ENCODE results near the gene GPRIN1.
A peak's percentile ranks its signal among the peaks of the same experiment; 100 is the strongest.
"Not testable (repeated sequence)": the region's sequence is repeated elsewhere in the genome, so short reads cannot be mapped to it uniquely, and the experiment has no call there.

GPRIN1 gene

GRCh38 chr5:176621661-176622079 lies 11.7 kb upstream of the GPRIN1 start:
- no peak for DNase-seq

DNA sequence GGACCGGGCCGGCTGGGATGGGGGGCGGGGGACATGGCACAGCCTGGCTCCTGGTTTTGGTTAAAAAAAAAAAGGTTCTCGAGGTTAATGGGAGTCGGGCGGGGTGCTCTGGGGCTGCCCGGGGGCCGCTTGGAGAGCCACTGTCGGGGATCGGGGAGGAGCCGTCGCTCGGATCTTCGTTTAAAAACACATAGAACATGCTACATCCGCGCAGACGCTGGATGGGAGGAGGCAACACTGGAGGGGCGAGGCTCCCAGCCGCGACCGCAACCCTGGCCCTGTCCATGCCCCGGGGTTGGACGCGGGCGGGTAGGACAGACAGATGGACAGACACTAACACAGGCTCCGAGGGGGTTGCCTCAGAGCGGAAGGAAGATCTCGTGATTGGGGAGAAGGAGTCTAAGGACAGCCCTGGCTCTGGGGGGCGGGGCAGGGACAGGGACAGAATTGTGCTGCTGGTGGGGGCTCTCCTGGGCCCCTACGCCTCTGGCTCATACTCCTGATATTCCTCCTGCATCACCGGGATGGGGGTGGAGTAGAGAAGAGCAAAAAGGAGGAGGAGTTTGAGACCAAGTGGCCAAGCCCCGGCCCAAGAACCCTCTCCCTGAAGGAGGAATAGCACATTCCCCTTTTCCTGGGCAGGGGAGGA lies 10.5 kb upstream of the GPRIN1 start:
- peak; percentile 41 for DNase-seq

DNA sequence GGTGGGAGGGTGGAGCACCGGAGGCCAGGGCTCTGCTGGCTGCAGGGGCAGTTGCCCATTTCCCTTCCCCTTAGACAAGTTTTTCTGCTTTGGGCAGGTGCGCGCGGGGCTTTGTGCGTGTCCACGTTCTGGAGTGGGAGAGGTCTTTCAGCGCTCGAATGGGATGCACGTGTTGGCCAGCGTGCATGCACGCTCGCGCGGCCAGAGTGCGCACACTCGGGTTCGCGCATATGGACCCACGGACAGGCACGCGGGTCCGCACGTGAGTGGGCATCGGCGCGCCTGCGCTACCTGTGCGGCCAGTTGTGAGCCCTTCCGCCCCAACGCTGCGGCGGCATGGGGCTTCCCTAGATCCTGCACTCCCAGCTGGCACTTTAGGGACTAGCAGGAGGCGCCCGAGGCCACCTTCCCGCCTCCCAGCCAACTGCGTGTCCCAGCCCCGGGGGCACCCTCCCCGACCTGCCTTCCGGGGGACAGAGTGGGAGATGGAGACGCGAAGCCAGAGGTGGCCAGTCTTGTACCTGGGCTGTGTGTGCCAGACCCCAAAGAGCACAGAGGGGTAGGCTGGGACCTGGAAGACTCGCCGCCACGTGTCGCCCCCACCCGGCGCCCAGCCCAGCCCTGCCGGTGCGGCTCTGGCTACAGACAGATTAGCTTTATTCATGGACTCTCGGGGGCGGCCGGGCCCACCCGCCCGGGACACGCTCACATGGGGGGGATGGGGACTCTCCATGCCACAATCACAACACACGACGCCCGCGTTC lies 9.8 kb upstream of the GPRIN1 start:
- no peak for DNase-seq

DNA sequence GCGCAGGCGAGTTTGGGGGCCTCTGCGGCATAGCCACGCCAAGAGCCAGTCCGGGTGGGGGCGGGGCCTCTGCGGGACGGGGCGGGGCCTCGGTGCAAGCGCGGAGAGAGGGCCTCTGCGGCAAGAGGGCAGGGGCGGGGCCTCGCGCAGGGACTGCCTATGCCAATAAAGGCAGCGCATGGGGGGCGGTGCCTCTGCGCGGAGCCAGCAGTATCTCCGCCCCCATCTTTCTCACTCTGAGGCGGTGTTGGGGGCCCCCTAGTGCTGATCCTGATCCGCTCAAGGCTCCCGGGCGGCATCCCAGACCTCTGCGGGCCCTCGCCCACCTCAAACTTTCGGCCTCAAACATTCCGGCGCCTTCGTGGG lies 9.2 kb upstream of the GPRIN1 start:
- peak; percentile 56 for DNase-seq

DNA sequence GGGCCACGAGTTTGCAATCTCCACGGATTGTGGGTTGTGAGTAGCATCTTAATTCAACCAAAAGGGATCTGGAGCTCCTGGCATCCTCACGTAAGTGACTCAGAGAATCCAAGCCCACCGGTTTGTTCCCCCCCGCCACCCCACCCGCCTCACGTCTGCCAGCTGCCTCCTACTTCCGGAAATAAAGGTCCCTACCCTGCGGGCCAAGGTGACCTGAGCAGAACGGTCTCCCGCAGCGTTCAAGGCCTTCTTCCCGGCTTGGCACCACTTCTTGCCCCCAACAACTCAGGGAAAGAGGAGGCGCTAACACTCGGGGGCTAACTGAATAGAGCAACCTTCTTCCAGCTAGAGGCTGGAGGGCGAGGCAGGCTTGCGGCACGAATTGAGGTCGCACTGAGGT lies 8.8 kb upstream of the GPRIN1 start:
- DNase-seq: no peak

DNA sequence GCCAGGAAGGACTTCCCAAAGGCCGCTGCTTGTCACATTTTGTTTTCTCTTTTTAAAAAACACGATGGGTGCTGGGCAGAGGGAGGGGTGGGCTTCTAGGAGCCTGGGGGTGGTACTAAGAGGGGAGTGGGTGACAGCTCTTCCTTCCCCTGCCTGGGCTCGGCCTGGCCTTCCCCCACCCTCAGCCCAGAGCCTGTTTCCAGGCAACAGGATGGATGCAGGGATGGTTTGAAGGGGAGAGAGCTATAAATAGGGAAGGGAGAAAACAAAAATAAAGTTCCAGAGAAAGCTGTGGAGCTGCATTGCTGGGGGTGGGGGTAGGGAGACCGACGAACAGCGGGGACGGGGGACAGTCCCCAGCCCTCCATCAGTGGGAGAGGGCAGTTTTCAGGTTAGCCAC lies 6.6 kb upstream of the GPRIN1 start:
- DNase-seq: no peak

DNA sequence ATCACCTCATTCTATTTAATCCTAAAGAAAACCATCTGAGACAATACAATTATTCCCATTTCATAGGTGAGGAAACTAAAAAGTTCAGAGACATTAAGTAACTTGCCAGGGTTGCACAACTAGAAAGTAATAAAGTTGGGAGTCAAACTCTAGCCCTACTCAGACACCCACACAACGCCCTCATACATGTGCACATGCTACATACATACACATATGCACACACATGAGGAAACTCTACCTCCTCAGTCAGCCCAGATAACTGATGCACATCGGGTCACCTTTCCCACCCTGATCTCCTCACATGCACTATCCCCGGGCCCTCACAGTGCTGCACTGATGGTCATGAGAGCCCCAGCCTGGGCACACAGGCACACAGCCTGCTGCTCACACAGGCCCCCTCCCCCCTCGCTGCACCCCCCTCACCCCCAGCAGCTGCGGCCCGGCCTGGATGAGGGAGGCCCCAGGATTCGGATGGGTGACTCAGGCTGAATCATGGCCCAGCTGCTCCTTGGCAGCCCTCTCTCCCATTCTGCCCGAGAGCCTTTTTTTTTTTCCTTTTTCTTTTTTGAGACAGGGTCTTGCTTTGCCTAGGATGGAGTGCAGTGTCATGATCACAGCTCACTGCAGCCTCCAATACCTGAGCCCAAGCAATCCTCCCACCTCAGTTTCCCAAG lies 5.0 kb upstream of the GPRIN1 start:
- no peak for DNase-seq

GRCh38 chr5:176612855-176613254 lies 2.9 kb upstream of the GPRIN1 start:
- no peak for DNase-seq

DNA sequence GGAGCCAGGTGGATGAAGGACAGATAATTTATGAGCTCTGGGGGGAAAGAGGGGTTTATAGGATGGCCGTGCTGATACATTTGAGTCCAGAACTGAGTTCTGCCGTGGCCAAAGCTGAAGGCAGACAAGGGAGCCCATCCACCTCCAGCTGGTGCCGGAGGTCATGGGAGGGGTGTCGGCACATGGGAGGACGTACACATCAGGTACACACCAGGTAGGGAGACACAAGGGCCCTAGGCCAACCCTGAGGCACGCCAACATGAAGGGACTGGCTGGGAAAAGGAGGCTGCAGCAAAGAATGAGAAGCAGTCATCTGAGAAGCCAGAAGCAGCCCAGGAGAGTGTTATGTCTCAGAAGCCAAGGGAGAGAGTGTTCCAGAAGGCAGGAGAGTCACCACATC lies 2.1 kb upstream of the GPRIN1 start:
- no peak for DNase-seq

DNA sequence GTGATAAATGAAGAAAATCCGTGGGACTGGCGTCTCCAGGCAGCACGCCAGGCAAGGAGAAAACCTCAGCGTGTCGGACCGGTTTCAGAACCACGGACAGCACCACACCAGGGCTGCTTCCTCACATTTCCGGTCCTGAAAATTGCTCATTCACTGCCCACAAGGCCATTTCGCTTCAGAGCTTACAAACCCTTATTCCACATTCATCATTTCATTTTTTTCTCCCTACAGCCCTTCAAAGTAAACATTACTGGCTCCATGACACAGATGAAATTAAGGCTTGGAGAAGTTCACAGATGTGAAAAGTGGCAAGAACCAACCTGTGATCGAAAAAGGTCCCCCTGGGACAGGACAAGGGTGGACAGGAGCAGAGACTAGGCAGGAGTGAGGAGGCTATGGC lies 1.5 kb upstream of the GPRIN1 start:
- peak; percentile 65 for DNase-seq

GRCh38 chr5:176610435-176610773 lies 448 bp upstream of the GPRIN1 start:
- DNase-seq: no peak

- DNase-seq: no peak
Observed at GRCh38 chr5:176608937-176609723, 826 bp downstream of the GPRIN1 start.

DNA sequence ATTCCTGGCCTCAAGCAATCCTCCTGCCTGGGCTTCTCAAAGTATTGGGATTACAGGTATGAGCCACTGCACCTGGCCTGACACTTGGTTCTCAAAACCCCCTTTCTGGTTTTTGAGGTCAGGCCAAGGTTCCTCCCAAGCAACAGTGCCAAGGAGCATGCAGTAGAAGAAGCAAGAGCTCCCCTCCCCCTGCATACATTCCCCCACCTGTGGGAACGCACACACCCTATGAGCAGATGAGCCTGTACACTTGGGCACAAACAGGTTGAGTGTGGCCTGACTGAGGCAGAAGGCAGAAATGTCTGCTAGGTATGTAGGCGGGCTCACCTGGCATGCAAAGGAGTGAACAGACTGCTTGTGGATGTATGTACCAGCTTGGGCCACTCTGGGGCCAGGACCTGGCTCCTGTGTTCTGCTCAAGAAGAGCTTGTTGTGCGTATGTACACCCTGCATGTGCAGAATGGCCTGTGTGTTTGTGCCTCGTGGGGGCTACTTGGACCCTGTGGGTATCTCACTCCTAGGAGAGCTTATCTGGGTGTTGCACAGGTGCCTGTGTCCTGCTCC lies 1.7 kb downstream of the GPRIN1 start:
- DNase-seq: no peak

DNA sequence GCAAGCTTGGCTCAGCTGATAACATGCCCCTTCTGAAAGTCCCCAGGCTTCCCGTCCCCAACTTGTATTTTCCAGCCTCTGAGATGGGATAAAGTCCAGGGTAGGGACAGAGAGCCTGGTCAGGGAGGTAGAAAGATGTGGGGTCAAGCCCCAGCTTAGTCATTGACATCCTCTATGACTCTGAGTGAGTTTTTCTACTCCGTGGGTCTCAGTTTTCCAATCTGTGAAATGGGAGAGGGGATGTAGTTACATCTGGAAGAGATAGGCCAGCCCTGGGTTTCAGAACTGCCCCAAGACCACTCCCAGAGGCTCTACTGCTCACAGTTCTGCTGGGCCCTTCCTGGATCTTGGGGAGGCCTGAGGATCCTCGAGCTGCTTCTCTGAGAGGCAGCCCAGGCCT lies 3.1 kb downstream of the GPRIN1 start:
- DNase-seq: no peak

- no peak for DNase-seq
Observed at GRCh38 chr5:176606032-176606431, 3.9 kb downstream of the GPRIN1 start.

GRCh38 chr5:176603091-176603490 lies 6.9 kb downstream of the GPRIN1 start:
- DNase-seq: no peak

DNA sequence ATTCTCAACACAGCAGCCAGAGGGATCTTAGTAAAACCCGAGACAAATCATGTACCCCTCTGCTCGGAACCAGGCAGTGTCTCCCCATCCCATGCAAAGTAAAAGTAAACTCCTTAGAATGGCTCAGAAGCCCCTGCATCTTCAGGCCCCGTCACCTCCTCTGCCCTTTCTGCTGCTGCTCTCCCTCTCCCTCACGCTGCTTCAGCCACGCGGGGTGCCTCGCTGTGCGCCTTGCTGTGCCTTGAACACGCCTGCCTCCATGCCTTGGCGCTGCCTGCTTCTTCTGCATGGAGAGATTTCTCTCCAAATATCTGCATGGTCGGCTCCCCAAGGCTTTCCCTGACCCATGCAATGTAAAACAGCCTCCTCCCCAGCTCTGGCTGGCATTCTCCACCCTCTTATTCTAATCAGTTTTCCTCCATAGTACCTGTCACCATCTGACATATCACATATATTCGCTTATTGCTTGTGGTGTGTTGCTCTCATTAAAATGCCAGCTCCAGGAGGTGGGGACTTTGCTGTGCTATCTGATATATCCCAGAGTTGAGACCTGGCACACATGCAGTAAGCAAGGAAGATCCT lies 8.0 kb downstream of the GPRIN1 start:
- no peak for DNase-seq

DNA sequence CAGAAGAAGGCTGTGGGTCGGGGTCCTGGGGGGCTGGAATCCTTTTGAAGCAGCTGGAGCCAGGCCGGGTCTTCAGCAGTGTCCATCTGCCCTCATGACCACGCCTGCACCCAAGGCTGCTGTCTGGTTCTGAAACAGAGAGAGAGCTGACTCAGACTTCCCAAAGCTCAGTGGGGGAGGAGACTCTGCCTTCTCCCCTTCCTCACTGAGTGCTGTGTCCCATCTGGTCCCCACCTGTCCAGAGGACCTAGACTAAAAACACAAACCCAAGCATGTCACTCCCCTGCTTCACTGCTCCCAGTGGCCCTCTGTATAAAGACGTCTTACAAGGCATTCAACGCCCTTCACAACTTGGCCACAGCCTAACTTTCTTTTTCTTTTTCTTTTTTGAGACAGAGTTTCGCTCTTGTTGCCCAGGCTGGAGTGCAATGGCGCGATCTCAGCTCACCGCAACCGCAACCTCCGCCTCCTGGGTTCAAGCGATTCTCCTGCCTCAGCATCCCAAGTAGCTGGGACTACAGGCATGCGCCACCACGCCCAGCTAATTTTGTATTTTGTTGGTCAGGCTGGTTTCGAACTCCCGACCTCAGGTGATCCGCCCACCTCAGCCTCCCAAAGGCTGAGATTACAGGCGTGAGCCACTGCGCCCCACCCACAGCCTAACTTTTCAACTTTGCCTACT lies 10.1 kb downstream of the GPRIN1 start:
- not testable (repeated sequence) for DNase-seq

DNA sequence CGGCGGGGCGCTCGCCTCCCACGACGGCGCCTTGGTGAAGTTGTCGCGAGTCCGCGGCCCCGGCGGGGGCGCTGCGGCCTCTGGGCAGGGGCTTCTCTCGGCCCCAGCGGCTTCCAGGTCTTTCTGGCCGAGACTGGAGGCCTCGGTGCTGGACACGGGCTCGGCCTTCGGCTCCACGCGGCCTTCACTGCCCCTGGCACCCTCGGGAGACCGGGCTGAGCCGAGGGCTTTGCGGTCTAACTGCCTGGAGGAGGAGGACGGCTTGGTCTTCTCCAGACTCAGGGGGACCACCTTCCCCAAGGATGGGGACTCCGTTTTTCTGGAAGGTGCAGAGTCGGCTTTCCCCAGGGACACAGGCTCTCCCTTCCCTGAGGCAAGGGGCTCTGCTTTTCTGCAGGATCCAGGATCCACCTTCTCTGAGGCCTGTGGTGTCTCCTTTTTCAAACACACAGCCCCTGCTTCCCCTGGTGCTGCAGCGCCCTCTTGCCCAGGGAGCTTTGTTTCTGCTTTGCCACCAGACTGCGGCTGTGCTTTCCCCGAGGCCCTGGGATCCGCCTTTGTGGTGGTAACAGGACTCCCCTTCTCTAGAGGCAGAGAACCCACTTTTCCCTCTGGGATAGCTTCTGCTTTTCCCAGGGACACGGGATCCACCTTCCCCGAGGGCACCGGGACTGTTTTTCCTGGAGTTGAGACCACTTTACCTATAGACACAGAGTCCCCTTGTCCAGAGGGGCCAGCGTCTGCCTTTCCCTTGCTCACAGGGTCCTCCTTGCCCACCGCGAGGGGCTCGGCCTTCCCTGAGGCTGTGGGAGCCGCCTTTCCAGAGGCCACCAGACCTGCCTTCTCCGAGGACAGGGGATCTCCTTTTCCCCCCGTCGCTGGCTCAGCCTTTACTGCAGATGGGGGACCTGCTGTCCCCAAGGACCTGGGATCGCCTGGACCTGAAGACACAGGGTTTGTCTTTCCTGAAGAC lies 12.3 kb downstream of the GPRIN1 start:
- DNase-seq: no peak

- DNase-seq: peak; percentile 46
Observed at GRCh38 chr5:176596689-176597416, 13.1 kb downstream of the GPRIN1 start.
